ENCODE measurements around the gene MYO18B. TPM values are rescaled to one million over a fixed set of nuclear protein-coding genes. Genes with fewer than 3 reads are reported as not detected.

MYO18B gene
- total RNA-seq, 1 donor from 2014 or later, result not detected

- peaks cover 7% of the 10 kb centered on the region for H3K4me1 Mint-ChIP-seq
- H3K9me3 Mint-ChIP-seq, result no peaks in the 10 kb centered on the region
- no peak overlapping the region for H3K4me3 Mint-ChIP-seq
- H3K27ac Mint-ChIP-seq (ENCODE audit: unreplicated experiment), result no peak overlapping the region
- peaks cover 33% of the 10 kb centered on the region for H3K27me3 Mint-ChIP-seq (ENCODE audit: low read depth)
- DNase-seq (ENCODE audit: low read depth, low spot score), result no peak
- H3K36me3 Mint-ChIP-seq (ENCODE audit: low read depth), result no peaks in the 10 kb centered on the region
- TF ChIP-seq, protein P1, sequence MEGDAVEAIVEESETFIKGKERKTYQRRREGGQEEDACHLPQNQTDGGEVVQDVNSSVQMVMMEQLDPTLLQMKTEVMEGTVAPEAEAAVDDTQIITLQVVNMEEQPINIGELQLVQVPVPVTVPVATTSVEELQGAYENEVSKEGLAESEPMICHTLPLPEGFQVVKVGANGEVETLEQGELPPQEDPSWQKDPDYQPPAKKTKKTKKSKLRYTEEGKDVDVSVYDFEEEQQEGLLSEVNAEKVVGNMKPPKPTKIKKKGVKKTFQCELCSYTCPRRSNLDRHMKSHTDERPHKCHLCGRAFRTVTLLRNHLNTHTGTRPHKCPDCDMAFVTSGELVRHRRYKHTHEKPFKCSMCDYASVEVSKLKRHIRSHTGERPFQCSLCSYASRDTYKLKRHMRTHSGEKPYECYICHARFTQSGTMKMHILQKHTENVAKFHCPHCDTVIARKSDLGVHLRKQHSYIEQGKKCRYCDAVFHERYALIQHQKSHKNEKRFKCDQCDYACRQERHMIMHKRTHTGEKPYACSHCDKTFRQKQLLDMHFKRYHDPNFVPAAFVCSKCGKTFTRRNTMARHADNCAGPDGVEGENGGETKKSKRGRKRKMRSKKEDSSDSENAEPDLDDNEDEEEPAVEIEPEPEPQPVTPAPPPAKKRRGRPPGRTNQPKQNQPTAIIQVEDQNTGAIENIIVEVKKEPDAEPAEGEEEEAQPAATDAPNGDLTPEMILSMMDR (conservative IDR thresholded peaks at IDR 0.05), result no peak
Measured at GRCh38 chr22:25969286-25969685, 227.3 kb downstream of the MYO18B start.

DNA sequence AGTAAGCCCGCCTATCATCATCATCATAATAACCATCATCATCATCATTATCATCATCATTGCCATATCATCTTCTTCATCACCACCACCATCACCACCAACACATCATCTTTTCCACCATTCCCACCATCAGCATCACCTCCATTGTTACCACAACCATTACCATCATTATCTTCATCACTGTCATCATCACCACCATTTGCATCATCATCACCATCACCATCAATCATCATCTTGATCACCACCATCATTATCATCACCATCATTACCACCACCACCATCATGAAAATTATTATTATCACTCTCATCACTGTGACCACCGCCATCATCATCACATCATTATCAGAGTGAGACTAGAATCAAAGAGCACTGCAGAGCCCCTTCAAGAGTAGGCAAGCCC lies 227.9 kb downstream of the MYO18B start:
- H3K27ac Mint-ChIP-seq (ENCODE audit: unreplicated experiment), result no peak overlapping the region
- H3K36me3 Mint-ChIP-seq (ENCODE audit: low read depth), result no peaks in the 10 kb centered on the region
- DNase-seq (ENCODE audit: low read depth, low spot score), result no peak
- H3K4me1 Mint-ChIP-seq, result peaks cover 7% of the 10 kb centered on the region
- H3K9me3 Mint-ChIP-seq, result no peaks in the 10 kb centered on the region
- TF ChIP-seq, protein P1 (conservative IDR thresholded peaks at IDR 0.05), result no peak
- H3K4me3 Mint-ChIP-seq, result no peak overlapping the region
- H3K27me3 Mint-ChIP-seq (ENCODE audit: low read depth), result peaks cover 36% of the 10 kb centered on the region

DNA sequence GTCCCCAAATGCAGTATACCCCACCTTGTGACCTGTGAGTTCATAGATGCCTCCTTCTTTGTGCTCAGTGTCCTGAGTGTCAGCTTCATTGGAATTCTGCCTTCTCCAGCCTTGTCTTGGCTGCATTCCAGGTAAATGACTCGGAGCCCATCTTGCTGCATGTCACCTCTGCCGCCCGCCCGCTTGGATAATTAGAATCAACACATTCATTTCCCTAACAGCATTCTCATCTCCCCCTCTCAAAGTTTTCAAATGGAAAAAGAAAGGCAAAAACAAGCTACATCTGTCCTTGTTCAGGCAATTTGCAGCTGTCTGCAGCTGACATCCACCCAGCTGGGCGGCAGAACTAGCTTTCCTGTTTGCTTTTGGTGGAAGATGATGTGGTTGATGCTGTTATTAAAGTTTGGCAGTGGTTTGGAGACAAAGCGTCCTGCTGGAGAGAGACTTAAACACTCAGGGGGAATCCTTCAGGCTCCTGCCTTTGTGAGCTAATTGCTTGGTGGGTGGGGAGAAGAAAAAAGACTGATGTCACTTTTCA lies 228.5 kb downstream of the MYO18B start:
- TF ChIP-seq, protein P1 (conservative IDR thresholded peaks at IDR 0.05), result no peak
- Mint-ChIP-seq H3K27me3 (ENCODE audit: low read depth) (peaks cover 39% of the 10 kb centered on the region), H3K4me3 (no peak overlapping the region), H3K4me1 (peaks cover 7% of the 10 kb centered on the region), H3K9me3 (no peaks in the 10 kb centered on the region), H3K36me3 (ENCODE audit: low read depth) (no peaks in the 10 kb centered on the region), H3K27ac (ENCODE audit: unreplicated experiment) (no peak overlapping the region)
- DNase-seq (ENCODE audit: low read depth, low spot score), result no peak

GRCh38 chr22:25970999-25971811 lies 229.2 kb downstream of the MYO18B start:
- TF ChIP-seq, protein P1 (conservative IDR thresholded peaks at IDR 0.05), result no peak
- DNase-seq (ENCODE audit: low read depth, low spot score), result no peak
- Mint-ChIP-seq H3K9me3 (no peaks in the 10 kb centered on the region), H3K4me1 (peaks cover 5% of the 10 kb centered on the region), H3K27ac (ENCODE audit: unreplicated experiment) (no peak overlapping the region), H3K36me3 (ENCODE audit: low read depth) (no peaks in the 10 kb centered on the region), H3K27me3 (ENCODE audit: low read depth) (peaks cover 35% of the 10 kb centered on the region), H3K4me3 (no peak overlapping the region)

DNA sequence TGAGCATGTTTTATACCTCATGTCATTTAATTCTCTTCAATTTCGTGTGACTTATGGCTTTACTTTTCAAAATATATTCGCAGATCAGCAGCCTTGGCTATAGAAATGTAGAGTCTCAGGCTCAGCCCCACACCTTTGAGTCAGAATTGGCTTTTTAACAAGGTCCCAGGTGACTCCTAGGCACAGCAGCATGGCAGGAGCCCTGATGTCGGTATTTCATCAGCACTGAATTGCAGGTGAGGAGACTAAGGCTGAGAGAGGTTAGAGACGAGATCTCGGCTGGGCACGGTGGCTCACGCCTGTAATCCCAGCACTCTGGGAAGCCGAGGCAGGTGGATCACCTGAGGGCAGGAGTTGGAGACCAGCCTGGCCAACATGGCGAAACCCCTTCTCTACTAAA lies 230.4 kb downstream of the MYO18B start:
- TF ChIP-seq, protein P1 (conservative IDR thresholded peaks at IDR 0.05), result no peak
- no peak for DNase-seq (ENCODE audit: low read depth, low spot score)
- Mint-ChIP-seq H3K27me3 (ENCODE audit: low read depth) (peaks cover 33% of the 10 kb centered on the region), H3K4me1 (no peaks in the 10 kb centered on the region), H3K36me3 (ENCODE audit: low read depth) (no peaks in the 10 kb centered on the region), H3K27ac (ENCODE audit: unreplicated experiment) (no peak overlapping the region), H3K9me3 (no peaks in the 10 kb centered on the region), H3K4me3 (no peak overlapping the region)
